Esophagus squamous epithelium (tissue), 5 donors: ENCODE measurements around the gene IGF1R. TPM values are rescaled to one million over a fixed set of nuclear protein-coding genes. Genes with fewer than 3 reads are reported as not detected.
A peak's percentile ranks its signal among the peaks of the same experiment; 100 is the strongest.

ENCODE experiments used
- DNase-seq: peaks from one replicate; lab custom pipeline; 2025; lab: John Stamatoyannopoulos, UW
- H3K27ac ChIP-seq, 4 donors: fragments of 200-600 bp; sonication (generic); one replicate each; pipeline ENCODE4 v1.5.1; 2016 to 2019; ENCODE audit warnings: mild to moderate bottlenecking in 1 of 4
- H3K27me3 ChIP-seq, 4 donors: fragments of 200-600 bp; sonication (generic); 1 replicate in 3 of 4; 2 replicates in 1 of 4; pipeline versions ENCODE4 v1.5.1 to v1.6.0; 2017 to 2021; ENCODE audit warnings: antibody characterized with exemption in 1 of 4
- H3K36me3 ChIP-seq, 3 donors: fragments of 200-600 bp; sonication (generic); one replicate each; pipeline ENCODE4 v1.5.1; 2016 to 2019
- H3K4me1 ChIP-seq, 3 donors: fragments of 200-600 bp; sonication (generic); one replicate each; pipeline ENCODE4 v1.5.1; 2017 to 2019
- H3K4me3 ChIP-seq, 4 donors: fragments of 200-600 bp; sonication (generic); 1 replicate in 3 of 4; 2 replicates in 1 of 4; pipeline ENCODE4 v1.5.1; 2016 to 2019; ENCODE audit warnings: mild to moderate bottlenecking in 2 of 4, moderate library complexity in 1 of 4
- H3K9me3 ChIP-seq, 3 donors: fragments of 200-600 bp; sonication (generic); one replicate each; pipeline ENCODE4 v1.5.1; 2016 to 2019
- POLR2A ChIP-seq, 4 donors: fragments of 450-650 bp; IDR thresholded peaks; one replicate each; pipeline ENCODE4 v1.6.1; 2017; ENCODE audit warnings: antibody characterized with exemption in 4 of 4, mild to moderate bottlenecking in 4 of 4, moderate library complexity in 3 of 4
- WGBS, 2 donors: methylation state at CpG; one replicate each; pipeline ENCODE4 v1.1.5; 2018; 5-methylcytosine and 5-hydroxymethylcytosine counted together
- intact Hi-C: fragments of 100-400 bp; cut with DNase I; formaldehyde crosslinking; loops from one replicate; pipeline ENCODE4 v1.15.0; 2022
- total RNA-seq, 4 donors: library from RNA; depleted of rRNA; stranded (reverse); fragments of >200 nt; gene quantifications; one replicate each; pipeline ENCODE4 v1.1.0, GENCODE V29; 2016
- TF ChIP-seq, protein P1 (sequence below), 6 experiments: fragments of 450-650 bp in 4 of 6; fragments of 200-600 bp in 2 of 6; sonication (generic) in 2 of 6; IDR thresholded peaks; one replicate each; pipeline ENCODE4 v1.5.1; 2016 to 2019; ENCODE audit warnings: antibody characterized with exemption in 6 of 6, mild to moderate bottlenecking in 4 of 6, moderate library complexity in 4 of 6
- donor health status: DM: yes; HTN: yes; CAD: no.

The IGF1R gene
- total RNA-seq, 4 donors from 2014 or later, result 20.5 to 54.8 (median 40.4) TPM

DNA sequence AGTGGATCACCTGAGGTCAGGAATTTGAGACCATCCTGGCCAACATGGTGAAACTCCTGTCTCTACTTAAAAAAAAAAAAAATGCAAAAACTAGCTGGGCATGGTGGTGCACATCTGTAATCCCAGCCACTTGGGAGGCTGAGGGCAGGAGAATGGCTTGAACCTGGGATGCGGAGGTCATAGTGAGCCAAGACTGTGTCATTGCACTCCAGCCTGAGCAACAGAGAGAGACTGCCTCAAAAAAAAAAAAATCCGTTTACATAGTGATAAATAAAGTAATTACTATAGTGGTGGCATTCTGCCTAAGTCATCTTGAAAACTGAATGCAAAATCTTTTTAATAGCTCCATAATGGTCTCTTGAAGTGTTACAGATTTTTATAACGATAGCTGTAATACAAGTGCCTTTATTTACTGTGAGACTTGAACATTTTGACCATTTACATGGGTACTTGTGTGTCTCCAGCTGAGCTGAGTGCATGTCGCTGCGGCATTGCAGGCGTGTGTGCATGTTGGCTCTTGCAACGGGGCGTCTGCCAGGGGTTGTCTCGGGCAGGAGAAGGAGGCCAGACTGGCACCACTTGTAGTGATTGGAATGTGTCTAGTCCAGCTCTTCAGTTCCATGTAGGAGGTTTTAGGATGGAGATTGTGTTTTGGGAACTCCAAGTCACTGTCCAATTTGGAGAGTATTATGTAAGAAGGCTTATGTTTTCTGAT, 111.9 kb downstream of the IGF1R start:
- Histone ChIP-seq H3K4me1 (peaks cover 9 to 70% (median 40%) of the 10 kb centered on the region in 3 donors), H3K27me3 (no peaks in the 10 kb centered on the region), H3K9me3 (no peaks in the 10 kb centered on the region), H3K27ac (peak overlapping the region in 2 of 4 donors; percentile 4 to 13), H3K36me3 (no peaks in the 10 kb centered on the region), H3K4me3 (no peak overlapping the region)
- TF ChIP-seq, protein P1, sequence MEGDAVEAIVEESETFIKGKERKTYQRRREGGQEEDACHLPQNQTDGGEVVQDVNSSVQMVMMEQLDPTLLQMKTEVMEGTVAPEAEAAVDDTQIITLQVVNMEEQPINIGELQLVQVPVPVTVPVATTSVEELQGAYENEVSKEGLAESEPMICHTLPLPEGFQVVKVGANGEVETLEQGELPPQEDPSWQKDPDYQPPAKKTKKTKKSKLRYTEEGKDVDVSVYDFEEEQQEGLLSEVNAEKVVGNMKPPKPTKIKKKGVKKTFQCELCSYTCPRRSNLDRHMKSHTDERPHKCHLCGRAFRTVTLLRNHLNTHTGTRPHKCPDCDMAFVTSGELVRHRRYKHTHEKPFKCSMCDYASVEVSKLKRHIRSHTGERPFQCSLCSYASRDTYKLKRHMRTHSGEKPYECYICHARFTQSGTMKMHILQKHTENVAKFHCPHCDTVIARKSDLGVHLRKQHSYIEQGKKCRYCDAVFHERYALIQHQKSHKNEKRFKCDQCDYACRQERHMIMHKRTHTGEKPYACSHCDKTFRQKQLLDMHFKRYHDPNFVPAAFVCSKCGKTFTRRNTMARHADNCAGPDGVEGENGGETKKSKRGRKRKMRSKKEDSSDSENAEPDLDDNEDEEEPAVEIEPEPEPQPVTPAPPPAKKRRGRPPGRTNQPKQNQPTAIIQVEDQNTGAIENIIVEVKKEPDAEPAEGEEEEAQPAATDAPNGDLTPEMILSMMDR (IDR thresholded peaks at IDR 0.05), result no peak
- TF ChIP-seq POLR2A (IDR thresholded peaks at IDR 0.05), result no peak
- 42 to 47% methylated on average over 9 of the region's 9 CpGs for whole genome bisulfite sequencing, 2 donors
- no peak for DNase-seq
- intact Hi-C loops, result no loop called here

DNA sequence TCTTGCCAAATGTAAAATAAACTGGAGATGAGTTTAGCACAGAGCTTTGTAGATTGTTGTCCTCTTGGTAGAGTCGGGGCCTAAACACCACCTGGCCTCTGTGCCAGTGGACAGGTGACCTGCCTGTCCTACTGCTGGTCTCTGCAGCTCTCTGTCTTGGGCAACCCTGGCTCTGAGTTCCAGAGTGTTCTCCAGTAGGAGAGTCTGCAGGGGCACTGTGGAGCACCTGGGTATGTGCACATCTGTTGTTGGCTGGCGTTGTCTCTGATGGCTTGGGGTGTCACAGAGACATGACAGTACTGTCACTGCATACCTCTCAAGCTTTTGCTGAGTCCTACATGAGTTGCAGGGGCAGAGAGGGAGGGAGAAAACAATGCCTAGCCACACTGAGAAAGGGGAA, 112.6 kb downstream of the IGF1R start:
- H3K4me1 ChIP-seq, result peaks cover 9 to 65% (median 39%) of the 10 kb centered on the region in 3 donors
- no peak overlapping the region for H3K4me3 ChIP-seq
- intact Hi-C loops, result no loop called here
- no peak for DNase-seq
- no peaks in the 10 kb centered on the region for H3K36me3 ChIP-seq
- H3K9me3 ChIP-seq, result no peaks in the 10 kb centered on the region
- peak overlapping the region in 2 of 4 donors; percentile 4 to 13 for H3K27ac ChIP-seq
- no peaks in the 10 kb centered on the region for H3K27me3 ChIP-seq
- WGBS, 2 donors, result 31 to 43% methylated on average over 1 to 2 of the region's 2 CpGs
- TF ChIP-seq POLR2A (IDR thresholded peaks at IDR 0.05), result no peak
- TF ChIP-seq, protein P1 (IDR thresholded peaks at IDR 0.05), result no peak

DNA sequence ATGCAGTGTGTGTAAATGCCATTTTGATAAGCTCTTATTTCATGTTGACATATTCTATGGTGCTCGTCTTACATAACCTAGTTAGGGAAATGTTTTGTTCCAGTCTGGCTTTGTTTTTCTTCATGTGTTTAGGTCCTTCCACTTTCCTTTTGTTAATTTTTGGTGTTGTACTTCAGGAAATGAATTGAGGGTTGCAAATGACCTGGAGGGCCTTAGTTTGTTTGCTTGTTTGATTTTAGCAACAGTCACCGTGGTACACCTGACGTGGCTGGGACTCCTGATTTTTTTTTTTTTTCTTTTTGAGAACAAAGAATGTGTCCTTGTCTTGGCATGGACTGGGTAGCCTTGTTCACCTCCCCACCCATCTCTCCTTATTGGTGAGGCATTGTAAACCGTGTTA, 114.8 kb downstream of the IGF1R start:
- no peak for DNase-seq
- intact Hi-C loops, result no loop called here
- H3K36me3 ChIP-seq, result no peaks in the 10 kb centered on the region
- H3K27me3 ChIP-seq, result no peaks in the 10 kb centered on the region
- 37 to 49% methylated on average over 4 of the region's 4 CpGs for WGBS, 2 donors
- no peaks in the 10 kb centered on the region for H3K9me3 ChIP-seq
- no peak overlapping the region for H3K4me3 ChIP-seq
- TF ChIP-seq, protein P1 (IDR thresholded peaks at IDR 0.05), result no peak
- no peak for TF ChIP-seq POLR2A (IDR thresholded peaks at IDR 0.05)
- H3K4me1 ChIP-seq, result peaks cover 9 to 69% (median 39%) of the 10 kb centered on the region in 3 donors
- H3K27ac ChIP-seq, result peak overlapping the region in 1 of 4 donors; percentile 16

DNA sequence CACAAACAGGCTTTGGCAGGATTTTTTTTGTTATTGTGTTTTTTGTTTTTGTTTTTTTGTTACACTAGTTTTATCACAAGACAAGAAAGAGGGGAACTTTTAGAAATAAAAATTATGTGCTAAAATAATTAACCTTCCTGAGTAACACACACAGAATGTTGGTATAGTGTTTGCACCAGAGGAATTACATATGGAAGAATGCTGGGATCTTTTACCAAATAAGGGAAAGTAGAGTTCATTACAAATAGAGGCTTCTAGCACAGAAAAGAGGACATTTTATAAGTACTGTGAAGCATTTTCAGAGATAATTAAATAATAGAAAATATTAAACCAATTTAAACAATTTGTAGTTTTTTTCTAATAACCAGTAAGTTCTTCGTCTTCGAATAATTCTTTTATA, 116.0 kb downstream of the IGF1R start:
- Histone ChIP-seq H3K36me3 (no peaks in the 10 kb centered on the region), H3K27ac (peak overlapping the region in 1 of 4 donors; percentile 16), H3K4me3 (no peak overlapping the region), H3K9me3 (no peaks in the 10 kb centered on the region), H3K27me3 (no peaks in the 10 kb centered on the region), H3K4me1 (peaks cover 9 to 61% (median 39%) of the 10 kb centered on the region in 3 donors)
- TF ChIP-seq, protein P1 (IDR thresholded peaks at IDR 0.05), result no peak
- no peak for TF ChIP-seq POLR2A (IDR thresholded peaks at IDR 0.05)
- intact Hi-C loops, result no loop called here
- no peak for DNase-seq
- 90 to 95% methylated on average over 2 of the region's 2 CpGs for WGBS, 2 donors

DNA sequence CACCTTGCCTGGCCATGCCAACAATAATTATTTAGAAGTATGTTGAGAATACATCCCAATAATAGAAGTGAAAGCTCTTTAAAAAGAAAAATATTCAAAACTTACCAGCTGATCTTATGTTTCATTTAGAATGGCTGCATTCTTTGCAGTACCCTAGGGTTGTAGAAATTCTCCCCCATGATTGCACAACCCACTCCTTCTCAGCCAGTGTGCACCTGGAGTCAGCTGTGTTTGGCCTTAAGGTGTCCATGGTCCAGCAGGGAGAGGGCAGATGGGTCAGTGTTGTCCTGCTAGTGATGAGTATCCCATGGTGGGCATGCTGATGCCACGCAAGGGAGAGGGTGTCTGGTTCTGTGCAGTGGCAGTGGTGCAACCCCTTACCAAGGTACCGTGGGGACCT, 117.3 kb downstream of the IGF1R start:
- DNase-seq, result no peak
- no peaks in the 10 kb centered on the region for H3K36me3 ChIP-seq
- peaks cover 2 to 55% (median 27%) of the 10 kb centered on the region in 3 donors for H3K4me1 ChIP-seq
- no peaks in the 10 kb centered on the region for H3K9me3 ChIP-seq
- TF ChIP-seq, protein P1 (IDR thresholded peaks at IDR 0.05), result no peak
- TF ChIP-seq POLR2A (IDR thresholded peaks at IDR 0.05), result no peak
- WGBS, 2 donors, result 92 to 93% methylated on average over 2 of the region's 2 CpGs
- H3K4me3 ChIP-seq, result no peak overlapping the region
- intact Hi-C loops, result no loop called here
- no peak overlapping the region for H3K27ac ChIP-seq
- no peaks in the 10 kb centered on the region for H3K27me3 ChIP-seq
